22Rv1 (cell line): ENCODE data around the gene DYNLT2.

Experiments
- ZFX ChIP-seq: fragments of 450-650 bp; IDR thresholded peaks from 2 replicates; pipeline ENCODE4 v1.6.1; 2017; ENCODE audit warnings: antibody characterized with exemption, borderline replicate concordance
- TF ChIP-seq, protein P1 (sequence below): fragments of 450-650 bp; IDR thresholded peaks from 2 replicates; pipeline ENCODE4 v1.5.1; 2017; ENCODE audit warnings: mild to moderate bottlenecking

DNA sequence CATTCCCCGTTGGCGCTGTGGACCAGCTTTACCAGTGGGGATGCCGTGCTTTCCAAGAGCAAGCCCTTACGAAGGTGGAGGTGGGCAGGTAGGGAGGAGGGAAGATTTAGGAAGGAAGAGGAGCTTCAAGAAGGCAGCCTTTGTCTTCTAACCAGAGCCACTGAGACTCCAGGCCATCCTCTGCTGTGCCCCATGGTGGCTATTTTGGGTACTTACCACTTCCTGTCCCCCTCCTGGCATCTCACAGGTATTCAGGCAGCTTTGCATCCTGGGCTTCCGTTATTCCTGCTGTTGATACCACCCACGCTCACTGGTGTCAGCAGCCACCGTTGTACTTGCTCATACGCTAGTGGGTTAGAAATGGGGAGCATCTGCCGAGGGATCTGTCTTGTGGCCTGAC is 23.0 kb upstream of the DYNLT2 start:
- TF ChIP-seq, protein P1, sequence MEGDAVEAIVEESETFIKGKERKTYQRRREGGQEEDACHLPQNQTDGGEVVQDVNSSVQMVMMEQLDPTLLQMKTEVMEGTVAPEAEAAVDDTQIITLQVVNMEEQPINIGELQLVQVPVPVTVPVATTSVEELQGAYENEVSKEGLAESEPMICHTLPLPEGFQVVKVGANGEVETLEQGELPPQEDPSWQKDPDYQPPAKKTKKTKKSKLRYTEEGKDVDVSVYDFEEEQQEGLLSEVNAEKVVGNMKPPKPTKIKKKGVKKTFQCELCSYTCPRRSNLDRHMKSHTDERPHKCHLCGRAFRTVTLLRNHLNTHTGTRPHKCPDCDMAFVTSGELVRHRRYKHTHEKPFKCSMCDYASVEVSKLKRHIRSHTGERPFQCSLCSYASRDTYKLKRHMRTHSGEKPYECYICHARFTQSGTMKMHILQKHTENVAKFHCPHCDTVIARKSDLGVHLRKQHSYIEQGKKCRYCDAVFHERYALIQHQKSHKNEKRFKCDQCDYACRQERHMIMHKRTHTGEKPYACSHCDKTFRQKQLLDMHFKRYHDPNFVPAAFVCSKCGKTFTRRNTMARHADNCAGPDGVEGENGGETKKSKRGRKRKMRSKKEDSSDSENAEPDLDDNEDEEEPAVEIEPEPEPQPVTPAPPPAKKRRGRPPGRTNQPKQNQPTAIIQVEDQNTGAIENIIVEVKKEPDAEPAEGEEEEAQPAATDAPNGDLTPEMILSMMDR = no peak
- no peak for TF ChIP-seq ZFX
